Fibroblast of skin of right quadriceps (primary cell): Measurements from ENCODE around the gene MYO18A.
"Not testable (repeated sequence)": the region's sequence is repeated elsewhere in the genome, so short reads cannot be mapped to it uniquely, and the experiment has no call there.

Experiments used
- DNase-seq: peaks from one replicate; pipeline ENCODE4 v3.0.0-alpha.2; 2013

The MYO18A gene

DNA sequence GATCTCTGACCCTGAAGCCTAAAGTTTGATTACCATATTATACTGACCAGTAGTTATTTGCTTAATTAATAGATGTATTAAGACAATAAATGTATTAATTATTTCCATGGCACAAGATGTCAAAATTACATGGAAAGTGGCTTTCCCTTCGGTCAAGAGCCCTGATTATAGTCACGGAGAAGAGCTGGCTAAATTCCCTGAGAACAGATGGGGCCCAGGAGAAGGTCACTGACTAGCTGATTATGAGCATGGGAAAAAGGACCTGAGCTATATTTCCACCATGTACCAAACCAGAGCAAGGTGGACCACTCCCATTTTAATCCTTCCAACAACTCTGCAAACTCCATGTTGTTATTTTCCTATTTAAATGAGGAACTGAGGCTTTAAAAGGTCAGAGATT lies 12.9 kb upstream of the MYO18A start:
- no peak for DNase-seq

DNA sequence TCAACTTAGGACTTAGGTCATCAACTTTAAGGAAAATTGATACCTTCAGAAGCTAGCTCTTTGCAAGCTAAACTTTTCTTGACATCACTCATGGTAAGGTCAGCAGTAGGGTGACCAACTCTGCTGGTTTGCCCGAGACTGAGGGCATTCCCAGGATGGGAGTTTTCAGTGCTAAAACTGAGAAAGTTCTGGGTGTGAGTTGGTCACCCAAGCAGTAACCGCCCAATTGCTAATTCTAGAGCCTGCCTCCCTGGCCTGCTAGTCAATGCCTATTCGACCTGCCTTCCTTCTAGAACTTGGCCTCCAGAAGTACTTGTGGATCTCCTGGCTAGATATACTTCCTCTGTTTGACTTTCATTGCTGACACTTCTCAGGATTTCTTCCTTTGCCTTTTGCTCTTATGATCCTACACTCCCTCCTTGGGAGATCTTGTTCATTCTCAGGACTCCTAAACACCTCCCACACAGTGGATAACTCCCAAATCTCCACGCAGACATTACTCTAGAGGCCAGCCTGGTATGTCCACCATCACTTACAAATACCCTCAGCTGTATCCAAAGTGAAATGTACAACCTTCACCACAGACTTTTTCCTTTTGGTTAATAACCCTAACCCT lies 10.5 kb upstream of the MYO18A start:
- DNase-seq, result no peak

DNA sequence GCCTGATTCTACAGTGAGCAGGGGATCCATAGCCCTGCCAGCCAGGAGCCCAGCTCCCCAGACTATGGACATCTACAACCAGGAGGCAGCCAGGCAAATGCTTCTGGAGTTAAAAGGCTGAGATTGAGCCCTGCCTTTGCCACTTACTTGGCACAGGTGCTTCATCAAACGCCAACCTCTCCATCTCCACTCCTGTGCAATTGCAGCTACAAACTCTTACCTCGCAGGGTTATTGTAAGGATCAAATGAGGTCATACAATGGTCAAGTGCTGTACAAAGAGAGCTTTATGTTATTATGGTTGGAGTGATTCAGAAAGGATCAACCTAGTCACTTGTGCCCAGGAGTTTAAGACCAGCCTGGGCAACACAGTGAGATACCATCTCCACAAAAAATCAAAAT lies 9.8 kb upstream of the MYO18A start:
- no peak for DNase-seq

DNA sequence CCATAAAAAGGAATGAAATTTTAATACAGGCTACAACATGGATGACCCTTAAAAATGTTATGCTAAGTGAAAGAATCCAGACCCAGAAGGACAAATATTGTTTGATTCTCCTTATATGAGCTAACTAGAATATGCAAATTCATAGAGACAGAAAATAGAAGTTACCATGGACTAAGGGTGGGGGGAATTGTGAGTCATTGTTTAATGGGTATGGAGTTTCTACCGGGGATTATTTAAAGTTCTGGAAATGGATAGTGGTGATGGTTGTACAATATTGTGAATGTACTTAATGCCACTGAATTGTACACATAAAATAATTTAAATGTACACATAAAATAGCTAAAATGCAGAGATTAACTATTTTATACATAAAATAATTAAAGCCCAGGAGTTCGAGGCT lies 9.2 kb upstream of the MYO18A start:
- DNase-seq, result no peak

DNA sequence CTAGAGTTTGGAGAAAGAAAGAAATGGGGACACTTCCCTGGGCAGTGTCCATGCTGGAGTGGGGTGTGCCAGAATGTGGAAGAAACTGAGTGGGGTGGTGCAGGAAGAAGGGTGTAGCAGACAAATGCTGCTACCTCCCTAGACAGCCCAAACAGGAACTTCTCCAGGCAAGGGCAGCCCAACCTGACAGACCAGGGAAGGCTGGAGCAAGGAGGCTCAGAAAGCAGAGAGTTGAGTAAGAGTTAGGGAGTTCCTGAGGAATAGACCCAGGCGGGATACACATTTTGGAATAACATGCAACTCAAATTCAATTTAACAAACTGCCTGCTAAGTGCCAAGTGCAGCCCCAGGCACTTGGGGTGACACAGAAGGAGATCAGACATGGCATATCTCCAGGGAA lies 1.0 kb upstream of the MYO18A start:
- DNase-seq, result no peak

DNA sequence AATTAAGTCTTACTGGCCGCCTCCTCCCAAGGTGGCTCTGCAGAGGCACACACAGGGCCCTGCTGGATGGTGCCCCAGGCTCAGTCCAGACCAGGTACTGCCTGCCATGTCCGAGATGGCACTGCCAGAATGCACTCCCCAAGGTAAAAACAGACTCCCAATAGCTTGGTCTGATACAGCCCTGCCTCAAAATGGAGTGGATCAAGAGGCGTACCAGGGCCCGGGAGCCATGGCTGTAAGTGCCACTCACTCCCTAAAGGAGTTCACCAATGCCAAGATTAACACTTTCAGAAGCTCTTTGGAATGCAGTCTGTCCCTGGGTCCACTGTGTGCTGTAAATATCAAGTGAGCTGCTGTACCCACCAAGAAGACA lies 576 bp upstream of the MYO18A start:
- no peak for DNase-seq

DNA sequence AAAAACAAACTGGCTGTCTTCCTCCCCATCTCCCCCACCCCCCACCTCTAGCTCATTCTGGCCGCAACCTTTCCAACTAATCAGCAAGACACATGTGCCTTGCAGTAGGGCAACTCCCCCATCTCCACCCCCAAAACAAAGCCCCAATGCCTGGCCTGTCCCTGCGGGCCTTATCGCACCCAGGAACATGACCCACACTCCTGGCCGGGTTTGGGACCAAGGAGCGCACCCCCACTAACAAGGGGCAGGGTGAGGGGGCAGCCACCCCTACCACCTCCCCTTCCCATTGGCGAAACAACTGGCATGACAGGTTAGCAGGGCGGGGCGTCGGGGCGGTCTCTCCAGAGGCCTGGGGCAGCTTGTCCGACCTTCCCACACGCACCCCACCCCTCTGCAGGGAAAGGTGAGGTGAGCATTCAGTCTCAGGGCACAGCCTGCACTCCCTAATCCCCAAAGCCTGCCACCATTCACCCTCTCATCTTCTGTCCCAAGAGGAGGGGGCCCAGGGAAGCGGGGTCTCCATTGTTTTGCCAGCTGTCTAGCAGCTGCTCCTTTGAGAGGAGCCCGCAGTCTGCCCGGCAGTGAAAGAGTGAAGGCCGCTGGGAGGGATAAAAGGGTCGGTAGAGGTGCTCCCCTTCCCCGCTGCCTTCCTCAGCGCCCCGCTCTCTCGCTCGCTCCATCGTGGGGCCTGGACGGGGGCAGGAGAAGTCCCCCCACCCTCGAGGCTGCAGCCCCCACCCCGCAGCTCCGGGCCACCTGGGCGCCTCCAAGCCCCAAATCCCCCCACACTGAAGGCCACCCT lies 765 bp downstream of the MYO18A start:
- no peak for DNase-seq

DNA sequence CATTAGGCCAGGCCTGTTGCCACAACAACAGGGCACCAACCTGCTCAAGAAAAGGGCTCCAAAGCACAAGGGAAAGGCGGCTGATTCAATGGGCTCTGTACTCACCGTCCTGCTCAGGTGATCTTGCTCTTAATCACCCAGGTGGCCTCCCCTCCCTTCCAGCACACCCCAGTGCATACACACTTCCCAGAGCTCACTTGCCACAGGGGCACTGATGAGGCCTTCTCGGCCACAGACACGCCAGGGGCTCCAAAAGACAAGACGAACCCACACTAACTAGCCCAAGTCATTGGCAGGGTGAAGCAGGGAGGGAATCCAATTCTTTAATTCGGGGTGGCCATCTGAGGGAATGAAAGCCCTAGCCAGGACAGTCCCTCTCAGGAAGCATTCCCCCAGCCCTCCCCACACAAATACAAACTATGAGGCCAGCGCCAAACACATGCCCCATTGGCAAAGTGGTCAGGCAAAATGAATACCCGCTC lies 1.4 kb downstream of the MYO18A start:
- DNase-seq, result no peak

DNA sequence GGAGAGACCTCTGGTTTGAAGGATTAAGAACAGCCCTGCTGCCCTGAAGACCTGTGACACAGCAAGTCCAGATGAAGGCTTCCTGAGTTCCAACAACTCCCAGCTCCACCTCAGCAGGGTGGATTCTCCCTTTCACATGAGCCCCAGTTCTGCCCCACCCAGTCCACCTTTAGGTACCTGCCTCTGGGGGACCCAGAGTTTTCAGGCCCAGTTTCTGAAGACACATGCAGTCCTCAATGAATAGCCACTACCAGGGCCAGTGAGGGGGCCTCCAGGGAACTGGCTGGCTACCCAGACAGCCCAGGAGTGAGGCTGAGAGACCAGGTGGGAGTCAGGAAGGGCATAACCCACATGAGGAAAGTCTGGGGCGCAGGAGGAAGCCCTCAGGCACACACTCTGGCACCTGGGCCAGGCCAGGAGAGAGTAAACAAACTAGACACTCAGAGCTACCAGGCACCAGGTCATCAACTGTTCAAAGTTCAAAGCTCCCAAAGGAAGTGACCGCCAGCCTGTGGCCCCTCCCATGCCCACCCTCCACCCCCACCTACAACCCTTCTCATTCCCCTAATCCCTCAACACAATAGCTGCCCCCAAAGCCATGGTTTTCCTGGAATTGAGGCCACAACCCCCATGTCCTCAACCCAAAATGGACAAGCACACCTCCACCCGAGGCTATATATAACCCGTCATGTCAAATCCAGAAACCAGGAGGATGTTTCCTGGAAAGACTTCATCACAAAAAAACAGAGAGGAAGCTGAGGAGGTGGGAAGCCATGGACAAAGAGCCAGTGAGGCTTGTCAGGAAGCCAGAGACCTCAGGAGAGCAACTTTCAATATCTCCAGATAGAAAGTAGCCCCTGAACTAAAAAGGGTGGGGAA lies 2.1 kb downstream of the MYO18A start:
- DNase-seq, result no peak

DNA sequence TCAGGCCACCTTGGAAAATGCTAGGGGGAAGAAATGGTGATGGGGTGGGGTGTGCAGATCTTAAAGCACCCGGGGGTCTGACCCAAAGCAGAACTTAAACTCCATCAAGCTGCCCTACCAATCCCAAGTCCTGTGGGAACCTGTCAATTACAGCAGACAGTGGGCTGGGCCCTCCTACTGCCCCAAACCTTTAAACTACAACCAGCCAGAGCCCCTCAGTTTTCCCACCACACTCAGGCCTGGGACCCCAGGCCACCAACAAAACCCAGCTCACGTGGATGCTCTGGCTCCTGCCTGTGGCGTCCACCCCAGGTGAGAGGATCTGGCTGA lies 2.7 kb downstream of the MYO18A start:
- DNase-seq, result no peak

DNA sequence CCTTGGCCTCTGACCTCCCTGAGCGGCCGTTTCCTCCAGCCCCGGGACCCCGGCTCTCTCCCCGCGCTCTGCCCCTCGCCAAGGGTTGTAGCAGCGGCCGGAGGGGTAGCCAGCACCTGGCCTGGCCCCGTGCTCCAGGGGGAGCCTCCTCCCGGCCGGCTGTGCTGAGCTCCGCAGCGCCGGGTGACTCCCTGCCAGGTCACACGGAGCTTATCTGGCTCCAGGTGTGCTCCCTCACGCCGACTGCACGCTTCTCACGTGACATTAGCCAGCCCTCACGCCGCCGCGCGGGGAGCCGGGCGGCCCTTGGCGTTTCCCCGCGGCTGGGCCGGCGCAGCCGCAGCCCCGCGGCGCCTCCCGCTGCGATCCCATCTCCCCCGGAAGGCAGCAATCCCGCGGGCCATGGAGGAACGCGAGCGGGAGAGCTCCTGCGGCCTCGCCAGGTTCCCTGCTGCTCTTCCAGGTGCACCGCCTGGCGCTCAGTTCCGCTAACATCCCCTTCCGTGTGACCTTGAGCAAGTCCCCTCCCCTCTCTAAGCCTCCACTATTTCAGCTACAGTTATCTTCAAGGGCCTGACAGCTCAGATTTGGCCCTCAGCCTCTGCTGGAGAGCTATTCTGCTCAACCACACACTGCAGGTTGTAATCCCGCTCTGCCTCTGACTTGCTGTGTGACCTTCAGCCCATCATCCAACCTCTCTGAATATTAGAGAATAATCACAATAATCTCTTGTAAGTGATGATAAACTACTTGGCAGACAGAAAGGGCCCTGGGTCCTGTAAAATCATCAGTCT lies 3.4 kb downstream of the MYO18A start:
- no peak for DNase-seq

DNA sequence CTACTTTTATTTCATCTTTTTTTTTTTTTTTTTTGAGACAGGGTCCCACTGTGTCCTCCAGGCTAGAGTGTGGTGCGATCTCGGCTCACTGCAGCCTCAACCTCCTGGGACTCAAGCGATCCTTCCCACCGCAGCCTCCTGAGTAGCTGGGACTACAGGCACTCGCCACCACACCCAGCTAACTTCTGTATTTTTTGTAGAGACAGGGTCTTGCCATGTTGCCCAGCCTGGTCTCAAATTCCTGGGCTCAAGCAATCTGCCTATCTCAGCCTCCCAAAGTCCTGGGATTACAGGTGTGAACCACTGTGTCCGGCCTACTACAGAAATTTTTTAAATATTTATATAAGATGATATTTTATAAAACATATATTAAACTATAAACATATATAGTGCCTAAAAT lies 4.8 kb downstream of the MYO18A start:
- DNase-seq, result no peak

DNA sequence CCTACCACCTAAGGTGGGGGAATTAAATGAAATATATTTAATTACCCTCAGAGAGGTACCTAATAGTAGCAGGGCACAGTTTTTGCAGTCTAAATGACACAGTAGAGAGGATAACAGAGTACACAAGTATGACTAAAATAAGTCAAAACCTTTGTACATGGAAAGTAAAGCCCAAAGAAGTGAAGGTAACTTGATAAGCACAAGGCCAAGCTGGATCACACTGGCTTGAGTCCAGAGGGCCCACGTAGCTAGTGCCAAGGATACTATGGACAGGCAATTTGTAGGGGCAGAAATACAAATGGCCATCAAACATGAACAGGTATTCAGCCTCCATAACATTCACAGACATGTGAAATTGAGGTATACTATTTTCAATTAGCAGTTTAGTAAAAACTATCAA lies 7.6 kb downstream of the MYO18A start:
- DNase-seq, result no peak

DNA sequence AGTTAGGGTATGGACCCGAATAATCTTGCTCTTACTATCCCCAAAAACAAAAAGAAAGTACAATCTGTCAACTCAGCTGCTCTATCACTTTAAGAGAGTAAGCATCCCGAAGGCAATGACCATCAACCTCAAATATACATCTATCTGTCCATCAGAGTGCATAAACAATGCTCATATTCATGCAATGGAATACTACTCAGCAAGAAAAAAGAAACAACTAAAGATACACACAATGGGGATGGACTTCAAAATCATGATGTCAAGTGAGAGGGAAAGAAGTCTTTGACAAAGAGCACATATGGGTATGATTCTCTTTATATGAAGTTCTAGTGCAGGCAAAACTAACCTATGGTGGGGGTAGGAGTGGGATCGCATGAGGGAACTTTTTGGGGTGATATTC lies 9.5 kb downstream of the MYO18A start:
- no peak for DNase-seq

DNA sequence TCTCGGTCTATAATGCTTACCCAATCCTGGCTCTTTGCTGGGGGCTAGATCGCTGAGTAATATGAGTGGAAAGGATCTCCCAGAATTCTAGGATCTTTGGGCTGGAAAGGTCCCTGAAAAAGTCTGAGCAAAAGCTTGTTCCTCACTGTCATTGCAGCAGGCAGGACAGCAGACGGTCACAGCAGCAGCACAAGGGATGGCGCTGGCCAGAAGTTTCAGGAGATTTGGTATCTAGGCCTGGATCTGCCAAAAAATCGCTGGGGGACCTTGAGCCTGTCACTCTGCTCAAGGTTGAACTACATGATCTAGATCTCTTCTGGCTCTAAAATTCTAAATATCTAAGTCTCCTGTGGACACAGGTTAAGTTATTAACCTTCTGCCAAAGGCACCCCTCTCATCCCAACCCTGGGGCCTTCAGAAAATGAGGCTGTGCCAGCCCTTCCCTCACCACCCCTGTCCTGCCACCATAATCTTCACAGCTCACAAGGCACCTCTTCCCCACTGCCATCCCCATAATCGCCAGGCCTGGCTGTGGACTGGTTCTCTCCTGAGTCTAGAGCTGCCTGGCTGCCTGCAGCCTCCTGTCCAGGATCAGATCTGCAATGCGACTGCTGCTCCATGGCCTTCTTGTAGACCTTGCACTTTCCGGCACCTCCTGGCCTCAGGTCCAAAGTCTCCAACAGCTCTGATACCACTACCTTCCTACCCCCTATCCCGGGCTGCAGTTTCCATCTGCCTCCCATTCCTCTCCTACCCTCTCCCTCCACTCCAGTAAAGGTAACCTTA lies 10.2 kb downstream of the MYO18A start:
- no peak for DNase-seq

DNA sequence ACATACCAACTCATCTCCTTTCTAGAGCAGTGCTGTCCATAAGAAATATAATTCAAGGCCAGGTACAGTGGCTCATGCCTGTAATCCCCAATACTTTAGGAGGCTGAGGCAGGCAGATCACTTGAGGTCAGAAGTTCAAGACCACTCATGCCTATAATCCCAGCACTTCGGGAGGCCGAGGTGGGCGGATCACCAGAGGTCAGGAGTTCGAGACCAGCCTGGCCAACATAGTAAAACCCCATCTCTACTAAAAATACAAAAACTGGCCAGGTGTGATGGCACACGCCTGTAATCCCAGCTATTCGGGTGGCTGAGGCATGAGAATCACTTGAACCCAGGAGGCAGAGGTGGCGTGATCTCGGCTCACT lies 11.5 kb downstream of the MYO18A start:
- not testable (repeated sequence) for DNase-seq

DNA sequence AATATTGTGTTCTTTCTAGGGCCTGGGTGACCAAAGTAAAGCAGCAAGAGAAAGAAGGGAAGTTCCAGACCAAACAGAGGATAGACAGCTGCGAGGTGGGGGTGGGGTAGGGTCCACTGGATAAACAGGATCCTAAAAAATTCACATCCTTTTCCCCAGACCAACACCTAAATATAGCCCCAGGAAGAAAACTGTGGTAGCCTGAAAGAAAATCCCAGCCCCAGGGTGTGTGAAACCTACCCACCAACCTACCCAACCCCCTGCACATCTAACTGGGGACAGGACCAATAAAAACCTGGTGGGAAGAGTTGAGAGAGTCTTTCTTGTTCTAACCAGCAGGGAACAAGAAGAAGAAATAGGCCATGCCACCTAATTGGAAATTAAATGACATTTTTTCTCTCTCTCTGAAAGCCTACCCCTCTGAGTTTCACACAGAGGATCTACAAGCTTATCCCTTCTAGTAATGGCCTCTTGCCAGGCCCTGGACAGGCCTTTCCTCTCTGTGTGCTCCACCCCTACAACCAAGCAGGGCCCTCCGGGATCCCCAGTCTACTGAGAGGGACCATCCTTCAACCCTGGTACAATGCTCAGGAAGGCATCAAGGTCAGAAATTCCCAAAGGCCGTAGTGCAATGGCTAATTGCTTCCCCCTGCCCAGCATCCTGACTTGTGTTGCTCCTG lies 12.0 kb downstream of the MYO18A start:
- no peak for DNase-seq

DNA sequence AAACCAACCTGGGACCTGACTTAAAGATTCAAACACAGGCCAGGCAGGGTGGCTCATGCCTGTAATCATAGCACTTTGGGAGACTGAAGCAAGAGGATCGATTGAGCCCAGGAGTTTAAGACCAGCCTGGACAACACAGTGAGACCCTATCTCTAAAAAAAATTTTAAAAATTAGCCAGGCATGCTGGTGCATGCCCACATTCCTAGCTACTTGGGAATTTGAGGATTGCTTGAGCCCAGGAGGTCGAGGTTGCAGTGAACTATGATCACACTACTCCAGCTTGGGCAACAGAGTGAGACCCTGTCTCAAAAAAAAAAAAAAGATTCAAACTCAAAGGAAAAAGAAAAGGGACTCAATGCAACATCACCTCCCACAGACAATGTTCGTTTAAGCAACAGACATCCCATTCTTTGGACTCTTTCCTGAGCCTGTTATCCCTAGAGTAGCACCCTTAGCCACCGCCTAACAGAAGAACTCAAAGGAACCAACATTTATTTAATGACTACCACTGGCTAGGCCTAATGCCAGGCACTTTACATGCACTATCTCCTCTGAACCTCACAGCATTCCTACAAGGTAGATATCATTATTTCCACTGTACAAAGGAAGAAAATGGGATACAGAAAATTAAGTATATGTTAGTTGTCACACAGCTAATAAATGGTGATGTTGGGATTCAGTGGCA lies 12.7 kb downstream of the MYO18A start:
- no peak for DNase-seq

DNA sequence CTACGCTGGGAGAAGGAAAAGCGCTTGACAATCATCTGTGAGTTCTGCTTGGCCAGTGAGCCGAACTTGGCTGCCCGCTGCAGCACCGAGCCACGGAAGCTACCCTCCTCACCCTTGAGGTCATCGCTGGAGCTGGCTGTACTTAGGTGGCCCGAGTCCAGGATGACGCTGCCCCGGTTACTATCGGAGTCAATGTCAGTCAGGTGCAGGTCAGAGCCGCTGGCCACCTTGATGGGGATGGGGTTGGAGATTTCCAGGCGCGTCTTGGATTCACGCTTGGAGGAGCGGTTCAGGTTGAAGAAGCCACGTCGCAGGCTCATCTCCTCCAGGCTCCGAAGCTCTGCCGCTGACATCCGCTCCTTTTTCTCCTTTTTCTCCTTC lies 13.7 kb downstream of the MYO18A start:
- DNase-seq, result no peak

DNA sequence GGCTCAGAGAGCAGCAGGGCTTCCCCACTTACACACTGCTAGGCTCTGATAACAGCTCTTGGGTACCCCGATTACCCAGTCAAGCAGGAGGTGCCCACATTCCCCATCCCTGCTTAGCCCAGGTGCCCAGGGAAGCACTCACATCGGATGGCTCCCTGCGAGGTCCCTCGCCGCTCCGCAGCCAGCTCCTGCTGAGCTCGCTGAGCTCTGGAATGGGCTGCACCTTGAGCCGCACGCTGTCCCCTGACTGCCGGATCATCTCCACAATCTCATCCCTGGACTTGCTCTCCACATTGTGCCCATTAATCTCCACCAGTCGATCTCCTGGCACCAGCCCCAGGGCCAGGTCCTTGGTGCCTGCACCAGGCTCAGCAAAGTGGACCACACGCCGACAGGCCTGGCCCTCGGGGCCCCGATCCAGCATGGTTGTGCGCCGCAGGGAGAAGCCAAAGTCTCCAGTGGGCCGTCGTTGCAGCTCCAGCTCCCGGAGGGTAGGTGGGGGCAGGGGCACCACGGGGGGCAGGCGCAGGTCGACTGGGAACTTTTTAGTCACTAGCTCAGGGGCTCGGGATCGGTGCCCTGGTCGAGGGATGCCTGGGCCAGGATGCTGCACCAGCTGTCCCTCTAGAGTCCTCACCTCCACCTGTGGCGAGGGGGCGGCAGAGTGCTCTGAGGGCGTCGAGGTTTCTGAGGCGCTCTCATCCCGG lies 14.2 kb downstream of the MYO18A start:
- DNase-seq, result no peak
